ENCODE data around the gene CACNB4. TPM values are rescaled to one million over a fixed set of nuclear protein-coding genes. Genes with fewer than 3 reads are reported as not detected.

Gene CACNB4
- total and polyA plus RNA-seq, 2 of the 4 experiments (the other 2 are of a cell fraction): 0.12 to 0.36 TPM

GRCh38 chr2:152120430-152120829, 21.6 kb upstream of the CACNB4 start:
- intact Hi-C loops (cut with micrococcal nuclease): no loop called here
- CTCF ChIA-PET: no interaction called here
- H3K4me2 ChIP-seq (ENCODE audit: low read depth, low read length): no peak overlapping the region

More at GRCh38 chr2:152120430-152120829, 21.6 kb upstream of the CACNB4 start:
- Histone ChIP-seq H3K9me3 (ENCODE audit: control insufficient read depth, insufficient read depth, low read length) (no peaks in the 10 kb centered on the region), H3K4me1 (ENCODE audit: control insufficient read depth, insufficient read depth, low read length) (no peaks in the 10 kb centered on the region), H2BK5ac (ENCODE audit: low read depth, low read length, poor library complexity, severe bottlenecking) (no peak overlapping the region), H3K79me1 (ENCODE audit: low read depth in 1 of 2, low read length in 2 of 2) (no peaks in the 10 kb centered on the region), H3K27me3 (ENCODE audit: control insufficient read depth, insufficient read depth, low read length) (no peaks in the 10 kb centered on the region), H3K36me3 (ENCODE audit: control insufficient read depth, insufficient read depth, low read length) (peaks cover 9% of the 10 kb centered on the region), H2BK15ac (ENCODE audit: low read depth, low read length) (no peak overlapping the region), H3K4ac (ENCODE audit: low read depth, low read length) (no peak overlapping the region), H4K91ac (ENCODE audit: insufficient read depth, low read depth, low read length) (no peak overlapping the region), H2AK9ac (replicated peaks; ENCODE audit: low read depth, low read length, poor library complexity) (no peak overlapping the region), H4K5ac (ENCODE audit: low read depth, low read length) (no peak overlapping the region), H2AK5ac (ENCODE audit: low read depth, low read length) (no peak overlapping the region), H2BK20ac (ENCODE audit: low read depth, low read length) (no peak overlapping the region), H3K14ac (replicated peaks; ENCODE audit: low read depth, low read length) (no peak overlapping the region), H3K56ac (ENCODE audit: extremely low read depth, insufficient read depth, low read length) (no peak overlapping the region), H3K9me1 (ENCODE audit: insufficient read depth, low read length) (no peaks in the 10 kb centered on the region), H3K27ac (ENCODE audit: insufficient read depth, low read length) (no peak overlapping the region), H3K4me3 (ENCODE audit: insufficient read depth, low read depth, low read length) (no peak overlapping the region), H2BK120ac (ENCODE audit: low read depth, low read length) (no peak overlapping the region), H3K9ac (ENCODE audit: low read depth, low read length) (no peak overlapping the region), H3K23ac (ENCODE audit: low read depth, low read length) (no peak overlapping the region), H3K18ac (ENCODE audit: low read depth, low read length) (no peak overlapping the region), H4K8ac (ENCODE audit: low read depth in 2 of 2, low read length in 2 of 2) (no peak overlapping the region), H2AFZ (replicated peaks; ENCODE audit: low read length, poor library complexity) (no peak overlapping the region), H4K20me1 (ENCODE audit: insufficient read depth, low read length) (no peaks in the 10 kb centered on the region)
- POLR2A ChIA-PET (ENCODE audit: unreplicated experiment): no interaction called here
- in situ Hi-C loops (cut with MboI; ENCODE audit: low sequenced_read_pairs): no loop called here
- TF ChIP-seq FOS (IDR thresholded peaks at IDR 0.05; ENCODE audit: low read depth, low read length) (no peak), RAD21 (IDR thresholded peaks at IDR 0.05; ENCODE audit: low read length) (no peak), ELK1 (IDR thresholded peaks at IDR 0.05; ENCODE audit: borderline replicate concordance, low read depth, low read length) (no peak), MAZ (IDR thresholded peaks at IDR 0.05; ENCODE audit: borderline replicate concordance, low read depth, low read length) (no peak), CEBPB (IDR thresholded peaks at IDR 0.05; ENCODE audit: low read depth, low read length) (no peak), SMC3 (IDR thresholded peaks at IDR 0.05; ENCODE audit: low read depth, low read length) (no peak)
- DNase-seq (no peak), ATAC-seq (ENCODE audit: low read depth) (no peak)
- no CpG with 5 or more reads among the region's 1 CpG for WGBS, 2 experiments (ENCODE audit: extremely low coverage in 2 of 2, insufficient read length in 1 of 2)
- dilution Hi-C loops (cut with HindIII; ENCODE audit: low sequenced_read_pairs, unreplicated experiment): no loop called here
- no TSS peak for BruUV-seq (replicated peaks)
